ENCODE results near the gene GPNMB. TPM values are rescaled to one million over a fixed set of nuclear protein-coding genes. Genes with fewer than 3 reads are reported as not detected.

The GPNMB gene
- total RNA-seq, 4 donors from 2014 or later: 42.5 to 127 (median 93.7) TPM

GRCh38 chr7:23275912-23276311, 29.3 kb downstream of the GPNMB start:
- intact Hi-C loops (cut with DNase I; ENCODE audit: low total_unique reads): no loop called here
- H3K27ac ChIP-seq: no peak overlapping the region
- H3K4me1 ChIP-seq: no peaks in the 10 kb centered on the region
- H3K9me3 ChIP-seq: no peaks in the 10 kb centered on the region
- H3K27me3 ChIP-seq: no peaks in the 10 kb centered on the region
- no peaks in the 10 kb centered on the region for H3K36me3 ChIP-seq
- no peak for DNase-seq
- no peak overlapping the region for H3K4me3 ChIP-seq
- TF ChIP-seq POLR2A (IDR thresholded peaks at IDR 0.05): no peak
- TF ChIP-seq CTCF (IDR thresholded peaks at IDR 0.05): no peak

GRCh38 chr7:23276376-23276775, 29.8 kb downstream of the GPNMB start:
- intact Hi-C loops (cut with DNase I; ENCODE audit: low total_unique reads): no loop called here
- H3K27me3 ChIP-seq: no peaks in the 10 kb centered on the region
- TF ChIP-seq CTCF (IDR thresholded peaks at IDR 0.05): no peak
- no peak for TF ChIP-seq POLR2A (IDR thresholded peaks at IDR 0.05)
- no peaks in the 10 kb centered on the region for H3K9me3 ChIP-seq
- no peak overlapping the region for H3K27ac ChIP-seq
- no peaks in the 10 kb centered on the region for H3K36me3 ChIP-seq
- no peaks in the 10 kb centered on the region for H3K4me1 ChIP-seq
- no peak for DNase-seq
- H3K4me3 ChIP-seq: no peak overlapping the region

DNA sequence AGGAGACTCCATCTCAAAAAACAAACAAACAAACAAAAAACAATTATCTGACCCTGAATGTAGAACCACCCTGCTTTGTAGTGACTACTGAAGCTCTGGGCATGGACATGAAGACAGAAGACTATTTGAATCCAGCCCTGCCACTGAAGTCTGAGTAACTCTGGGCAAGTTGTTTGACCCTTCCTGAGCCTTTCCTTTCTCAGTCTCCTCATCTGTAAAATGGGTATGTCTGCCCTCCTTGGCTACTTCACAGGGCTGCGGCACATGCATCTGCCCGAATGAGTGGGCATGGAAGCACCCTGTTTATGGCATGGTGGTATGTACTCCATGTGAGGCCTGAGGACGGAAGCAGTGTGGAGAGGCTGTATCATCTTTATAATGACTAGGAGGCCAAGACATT, 30.4 kb downstream of the GPNMB start:
- no peak overlapping the region for H3K27ac ChIP-seq
- no peak for TF ChIP-seq POLR2A (IDR thresholded peaks at IDR 0.05)
- TF ChIP-seq CTCF (IDR thresholded peaks at IDR 0.05): no peak
- intact Hi-C loops (cut with DNase I; ENCODE audit: low total_unique reads): no loop called here
- no peaks in the 10 kb centered on the region for H3K36me3 ChIP-seq
- no peaks in the 10 kb centered on the region for H3K4me1 ChIP-seq
- no peak overlapping the region for H3K4me3 ChIP-seq
- DNase-seq: no peak
- no peaks in the 10 kb centered on the region for H3K9me3 ChIP-seq
- H3K27me3 ChIP-seq: no peaks in the 10 kb centered on the region

DNA sequence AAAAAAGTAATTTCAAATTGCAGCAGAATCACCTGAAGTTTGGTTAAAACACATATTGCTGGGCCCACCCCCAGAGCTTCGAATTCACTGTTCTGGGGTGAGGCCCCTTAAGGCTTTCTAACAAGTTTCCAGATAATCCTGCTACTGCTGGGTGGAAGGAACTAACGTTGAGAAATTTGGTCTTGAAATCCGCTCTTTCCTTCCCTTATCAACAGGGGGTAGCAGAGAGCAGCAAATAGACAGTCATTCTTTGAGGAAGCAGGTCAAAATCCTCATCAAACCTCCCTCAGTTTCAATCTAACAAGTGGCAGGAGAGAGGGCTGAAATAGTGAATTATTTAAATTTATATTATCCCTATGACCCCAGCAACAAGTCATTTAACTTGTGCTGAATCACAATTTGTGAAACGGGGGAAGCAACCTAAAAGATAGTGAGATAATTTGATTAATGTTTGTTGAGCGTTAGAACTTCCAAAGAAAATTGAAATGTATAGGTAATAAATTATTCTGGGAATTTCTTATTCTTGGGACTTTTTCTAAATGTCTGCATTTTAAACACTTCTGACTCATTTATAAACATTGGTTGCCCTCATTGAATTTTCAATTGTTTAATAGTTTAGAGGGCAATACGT, 30.9 kb downstream of the GPNMB start:
- Histone ChIP-seq H3K4me3 (no peak overlapping the region), H3K27ac (no peak overlapping the region), H3K27me3 (no peaks in the 10 kb centered on the region), H3K9me3 (no peaks in the 10 kb centered on the region), H3K36me3 (no peaks in the 10 kb centered on the region), H3K4me1 (no peaks in the 10 kb centered on the region)
- TF ChIP-seq CTCF (IDR thresholded peaks at IDR 0.05): peak; percentile 29 to 63 (median 54)
- TF ChIP-seq POLR2A (IDR thresholded peaks at IDR 0.05): no peak
- no peak for DNase-seq
- intact Hi-C loops (cut with DNase I; ENCODE audit: low total_unique reads): no loop called here

GRCh38 chr7:23279819-23280525, 33.4 kb downstream of the GPNMB start:
- intact Hi-C loops (cut with DNase I; ENCODE audit: low total_unique reads): no loop called here
- TF ChIP-seq CTCF (IDR thresholded peaks at IDR 0.05): no peak
- no peak for TF ChIP-seq POLR2A (IDR thresholded peaks at IDR 0.05)

More at GRCh38 chr7:23279819-23280525, 33.4 kb downstream of the GPNMB start:
- H3K36me3 ChIP-seq: no peaks in the 10 kb centered on the region
- H3K27me3 ChIP-seq: no peaks in the 10 kb centered on the region
- DNase-seq: no peak
- no peaks in the 10 kb centered on the region for H3K9me3 ChIP-seq
- no peak overlapping the region for H3K27ac ChIP-seq
- H3K4me1 ChIP-seq: no peaks in the 10 kb centered on the region
- H3K4me3 ChIP-seq: no peak overlapping the region
